ENCODE results near the gene TEDC1.
A peak's percentile ranks its signal among the peaks of the same experiment; 100 is the strongest.

TEDC1 gene

GRCh38 chr14:105497671-105498429, 6.8 kb downstream of the TEDC1 start:
- DNase-seq = no peak

GRCh38 chr14:105498430-105499255, 7.6 kb downstream of the TEDC1 start:
- no peak for DNase-seq

GRCh38 chr14:105499256-105500035, 8.4 kb downstream of the TEDC1 start:
- no peak for DNase-seq

GRCh38 chr14:105500036-105500725, 9.1 kb downstream of the TEDC1 start:
- no peak for DNase-seq

GRCh38 chr14:105500726-105501101, 9.7 kb downstream of the TEDC1 start:
- no peak for DNase-seq

- DNase-seq = no peak
Observed at GRCh38 chr14:105501504-105502291, 10.7 kb downstream of the TEDC1 start.

- DNase-seq = no peak
Observed at GRCh38 chr14:105502446-105503295, 11.6 kb downstream of the TEDC1 start.

GRCh38 chr14:105503296-105503640, 12.2 kb downstream of the TEDC1 start:
- no peak for DNase-seq

GRCh38 chr14:105503935-105504692, 13.1 kb downstream of the TEDC1 start:
- DNase-seq = no peak

- no peak for DNase-seq
Observed at GRCh38 chr14:105505101-105505500, 14.1 kb downstream of the TEDC1 start.

GRCh38 chr14:105507247-105507646, 16.2 kb downstream of the TEDC1 start:
- no peak for DNase-seq

GRCh38 chr14:105508069-105508468, 17.0 kb downstream of the TEDC1 start:
- no peak for DNase-seq

GRCh38 chr14:105508601-105509000, 17.6 kb downstream of the TEDC1 start:
- no peak for DNase-seq

GRCh38 chr14:105517096-105517495, 26.1 kb downstream of the TEDC1 start:
- no peak for DNase-seq

- no peak for DNase-seq
Observed at GRCh38 chr14:105519946-105520698, 29.1 kb downstream of the TEDC1 start.

- DNase-seq = no peak
Observed at GRCh38 chr14:105525326-105525725, 34.3 kb downstream of the TEDC1 start.

GRCh38 chr14:105525861-105526775, 35.1 kb downstream of the TEDC1 start, which contains the start of gene TMEM121:
TMEM121 (plus strand) TSS chr14:105526583; CDS start chr14:105528835, 2,252 bp downstream.
- peak; percentile 47 for DNase-seq

- no peak for DNase-seq
Observed at GRCh38 chr14:105526776-105527380, 35.8 kb downstream of the TEDC1 start.
